Prostate gland (tissue), 2 donors: Measurements from ENCODE around the gene CPLANE2. TPM values are rescaled to one million over a fixed set of nuclear protein-coding genes. Genes with fewer than 3 reads are reported as not detected.
"Not testable (repeated sequence)": the region's sequence is repeated elsewhere in the genome, so short reads cannot be mapped to it uniquely, and the experiment has no call there.

Experiments
- DNase-seq: peaks from one replicate; pipeline ENCODE4 v3.0.0-alpha.2; 2019; ENCODE audit warnings: low spot score
- H3K27ac ChIP-seq, 2 donors: fragments of 200-600 bp; sonication (generic); 2 replicates each; pipeline ENCODE4 v1.5.1; 2017 to 2019
- H3K27me3 ChIP-seq: fragments of 200-600 bp; sonication (generic); replicated peaks from 2 replicates; pipeline ENCODE4 v1.5.1; 2019; ENCODE audit not compliant: insufficient read depth
- H3K36me3 ChIP-seq, 2 donors: fragments of 200-600 bp; sonication (generic); 1 replicate in 1 of 2; 2 replicates in 1 of 2; pipeline versions ENCODE4 v1.5.1 to v1.8.1; 2017 to 2019
- H3K4me1 ChIP-seq: fragments of 200-600 bp; sonication (generic); replicated peaks from 2 replicates; pipeline ENCODE4 v1.5.1; 2019
- H3K4me3 ChIP-seq, 2 donors: fragments of 200-600 bp; sonication (generic); 2 replicates each; pipeline ENCODE4 v1.5.1; 2017 to 2019
- H3K9me3 ChIP-seq: fragments of 200-600 bp; sonication (generic); 2 replicates; pipeline ENCODE4 v1.5.1; 2017
- POLR2A ChIP-seq: fragments of 450-650 bp; IDR thresholded peaks from one replicate; pipeline ENCODE4 v1.6.1; 2016; ENCODE audit warnings: antibody characterized with exemption, mild to moderate bottlenecking
- POLR2AphosphoS5 ChIP-seq: sonication (generic); formaldehyde crosslinking; IDR thresholded peaks from one replicate; pipeline ENCODE4 v1.6.1; 2017; ENCODE audit warnings: antibody characterized with exemption
- WGBS: methylation state at CpG from one replicate; pipeline ENCODE4 v1.1.5; 2018; 5-methylcytosine and 5-hydroxymethylcytosine counted together
- intact Hi-C: fragments of 100-400 bp; cut with DNase I; formaldehyde crosslinking; loops from one replicate; pipeline ENCODE4 v1.14.2; 2022
- total RNA-seq, 2 donors: library from RNA; depleted of rRNA; stranded (reverse); fragments of >200 nt; gene quantifications; one replicate each; pipeline ENCODE4 v1.1.0, GENCODE V29; 2016
- TF ChIP-seq, protein P1 (sequence below), 4 experiments: fragments of 200-600 bp in 2 of 4; fragments of 450-650 bp in 2 of 4; sonication (generic) in 2 of 4; IDR thresholded peaks; 1 replicate in 3 of 4; 2 replicates in 1 of 4; pipeline ENCODE4 v1.5.1; 2016 to 2019; ENCODE audit warnings: antibody characterized with exemption in 4 of 4, mild to moderate bottlenecking in 2 of 4, moderate library complexity in 2 of 4

CPLANE2 gene
- total RNA-seq, 2 donors from 2014 or later = 5.5 to 12.9 TPM

DNA sequence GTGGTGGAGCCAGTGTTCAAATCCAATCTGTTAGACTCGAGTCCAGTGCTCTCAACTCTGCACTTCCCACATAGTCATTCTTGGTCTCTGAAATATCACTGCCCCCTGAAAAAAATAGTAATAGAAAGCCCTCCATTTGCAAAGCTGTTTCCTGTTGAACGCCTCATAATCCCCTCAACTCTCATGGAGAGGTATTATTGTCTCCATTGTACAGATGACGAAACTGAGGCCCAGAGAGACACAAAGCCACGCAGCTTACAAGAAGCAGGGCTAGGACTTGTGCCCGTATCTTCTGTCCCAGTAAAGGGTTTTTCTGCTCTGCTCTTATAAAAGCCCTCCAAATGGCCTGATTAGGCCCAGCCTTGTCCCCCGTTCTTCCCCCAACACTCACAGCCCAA is 18.3 kb downstream of the CPLANE2 start:
- Histone ChIP-seq H3K4me1 (no peaks in the 10 kb centered on the region), H3K27me3 (no peaks in the 10 kb centered on the region), H3K36me3 (no peaks in the 10 kb centered on the region), H3K4me3 (no peak overlapping the region), H3K27ac (no peak overlapping the region), H3K9me3 (no peaks in the 10 kb centered on the region)
- TF ChIP-seq POLR2A = no peak
- TF ChIP-seq POLR2AphosphoS5 = no peak
- TF ChIP-seq, protein P1, sequence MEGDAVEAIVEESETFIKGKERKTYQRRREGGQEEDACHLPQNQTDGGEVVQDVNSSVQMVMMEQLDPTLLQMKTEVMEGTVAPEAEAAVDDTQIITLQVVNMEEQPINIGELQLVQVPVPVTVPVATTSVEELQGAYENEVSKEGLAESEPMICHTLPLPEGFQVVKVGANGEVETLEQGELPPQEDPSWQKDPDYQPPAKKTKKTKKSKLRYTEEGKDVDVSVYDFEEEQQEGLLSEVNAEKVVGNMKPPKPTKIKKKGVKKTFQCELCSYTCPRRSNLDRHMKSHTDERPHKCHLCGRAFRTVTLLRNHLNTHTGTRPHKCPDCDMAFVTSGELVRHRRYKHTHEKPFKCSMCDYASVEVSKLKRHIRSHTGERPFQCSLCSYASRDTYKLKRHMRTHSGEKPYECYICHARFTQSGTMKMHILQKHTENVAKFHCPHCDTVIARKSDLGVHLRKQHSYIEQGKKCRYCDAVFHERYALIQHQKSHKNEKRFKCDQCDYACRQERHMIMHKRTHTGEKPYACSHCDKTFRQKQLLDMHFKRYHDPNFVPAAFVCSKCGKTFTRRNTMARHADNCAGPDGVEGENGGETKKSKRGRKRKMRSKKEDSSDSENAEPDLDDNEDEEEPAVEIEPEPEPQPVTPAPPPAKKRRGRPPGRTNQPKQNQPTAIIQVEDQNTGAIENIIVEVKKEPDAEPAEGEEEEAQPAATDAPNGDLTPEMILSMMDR (IDR thresholded peaks at IDR 0.05) = no peak
- intact Hi-C loops = no loop called here
- WGBS = 95% methylated on average over 6 of the region's 6 CpGs
- DNase-seq = no peak

DNA sequence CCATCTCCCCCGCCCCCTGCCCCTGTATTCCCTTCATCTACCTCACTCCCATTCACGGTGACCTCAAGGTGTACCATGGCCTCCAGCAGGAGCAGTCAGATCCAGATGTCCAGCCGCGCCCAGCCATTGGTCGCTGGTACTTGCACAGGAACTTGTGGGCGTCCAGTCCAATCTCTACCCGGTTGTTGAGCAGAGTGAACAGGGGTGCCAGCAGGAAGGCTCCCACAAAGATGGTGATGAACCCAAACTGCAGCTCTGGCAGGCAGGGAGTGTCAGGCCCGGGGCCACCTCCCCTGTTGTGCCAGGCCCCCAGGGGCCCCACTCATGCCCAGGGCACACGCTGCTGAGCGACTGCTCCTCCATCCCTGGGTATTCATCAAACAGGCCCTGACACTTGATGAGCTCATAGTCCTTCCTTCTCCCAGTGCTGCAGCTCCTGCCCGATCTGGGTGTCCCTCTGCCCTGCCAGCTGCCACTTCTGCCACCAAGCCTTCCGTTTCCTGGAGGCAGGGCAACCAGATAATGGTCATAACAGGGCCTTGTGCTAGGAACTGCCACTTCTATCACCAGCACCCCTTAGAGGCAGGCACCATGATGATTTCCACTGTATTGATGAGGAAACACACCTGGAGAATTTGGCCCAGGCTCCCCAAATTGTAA is 18.8 kb downstream of the CPLANE2 start:
- Histone ChIP-seq H3K4me3 (no peak overlapping the region), H3K27ac (peak overlapping the region; percentile 35 to 36), H3K9me3 (no peaks in the 10 kb centered on the region), H3K4me1 (no peaks in the 10 kb centered on the region), H3K36me3 (no peaks in the 10 kb centered on the region), H3K27me3 (no peaks in the 10 kb centered on the region)
- WGBS = 76% methylated on average over 12 of the region's 12 CpGs
- intact Hi-C loops = no loop called here
- no peak for DNase-seq
- TF ChIP-seq POLR2AphosphoS5 = no peak

DNA sequence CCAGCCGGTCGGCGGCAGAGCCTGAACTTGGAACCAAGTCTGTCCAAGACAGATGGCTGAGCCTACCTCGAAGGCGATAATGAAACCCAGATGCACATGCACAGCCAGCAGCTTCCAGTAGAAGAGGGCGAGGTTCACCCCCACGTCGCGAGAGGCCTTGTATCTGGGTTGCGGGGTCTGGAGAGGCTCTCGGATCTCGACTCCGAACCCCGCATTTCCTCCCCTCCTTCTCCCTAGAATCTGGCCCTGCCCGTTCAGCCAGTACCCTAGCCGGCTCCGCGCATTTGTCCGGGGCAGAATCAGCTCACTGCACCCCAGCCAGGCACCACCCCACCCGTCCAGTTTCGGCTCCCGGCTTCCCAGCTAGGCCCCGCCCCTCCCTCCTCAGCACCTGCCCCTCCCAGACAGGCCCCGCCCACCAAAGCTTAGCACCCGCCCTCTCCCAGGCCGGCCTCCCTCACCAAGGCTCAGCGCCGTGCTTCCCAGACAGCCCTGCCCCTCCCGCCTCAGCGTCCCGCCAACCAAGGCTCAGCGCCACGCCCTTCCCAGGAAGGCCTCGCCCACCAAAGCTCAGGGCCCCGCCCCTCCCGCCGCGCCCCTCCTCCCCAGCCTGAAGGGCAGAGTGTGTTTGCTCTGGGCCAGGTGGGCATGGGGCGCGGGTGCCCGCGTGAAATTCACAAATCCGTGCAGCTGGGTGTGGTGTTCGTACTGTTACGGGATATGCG is 19.8 kb downstream of the CPLANE2 start:
- intact Hi-C loops = no loop called here
- Histone ChIP-seq H3K4me3 (peak overlapping the region; percentile 21 to 32), H3K27ac (peak overlapping the region; percentile 36 to 42), H3K27me3 (no peaks in the 10 kb centered on the region), H3K9me3 (no peaks in the 10 kb centered on the region), H3K36me3 (no peaks in the 10 kb centered on the region), H3K4me1 (no peaks in the 10 kb centered on the region)
- peak; percentile 99 for DNase-seq
- WGBS = 1% methylated on average over 44 of the region's 46 CpGs
- peak; percentile 83 for TF ChIP-seq POLR2A
- peak; percentile 79 for TF ChIP-seq POLR2AphosphoS5
- TF ChIP-seq, protein P1 (IDR thresholded peaks at IDR 0.05) = no peak

DNA sequence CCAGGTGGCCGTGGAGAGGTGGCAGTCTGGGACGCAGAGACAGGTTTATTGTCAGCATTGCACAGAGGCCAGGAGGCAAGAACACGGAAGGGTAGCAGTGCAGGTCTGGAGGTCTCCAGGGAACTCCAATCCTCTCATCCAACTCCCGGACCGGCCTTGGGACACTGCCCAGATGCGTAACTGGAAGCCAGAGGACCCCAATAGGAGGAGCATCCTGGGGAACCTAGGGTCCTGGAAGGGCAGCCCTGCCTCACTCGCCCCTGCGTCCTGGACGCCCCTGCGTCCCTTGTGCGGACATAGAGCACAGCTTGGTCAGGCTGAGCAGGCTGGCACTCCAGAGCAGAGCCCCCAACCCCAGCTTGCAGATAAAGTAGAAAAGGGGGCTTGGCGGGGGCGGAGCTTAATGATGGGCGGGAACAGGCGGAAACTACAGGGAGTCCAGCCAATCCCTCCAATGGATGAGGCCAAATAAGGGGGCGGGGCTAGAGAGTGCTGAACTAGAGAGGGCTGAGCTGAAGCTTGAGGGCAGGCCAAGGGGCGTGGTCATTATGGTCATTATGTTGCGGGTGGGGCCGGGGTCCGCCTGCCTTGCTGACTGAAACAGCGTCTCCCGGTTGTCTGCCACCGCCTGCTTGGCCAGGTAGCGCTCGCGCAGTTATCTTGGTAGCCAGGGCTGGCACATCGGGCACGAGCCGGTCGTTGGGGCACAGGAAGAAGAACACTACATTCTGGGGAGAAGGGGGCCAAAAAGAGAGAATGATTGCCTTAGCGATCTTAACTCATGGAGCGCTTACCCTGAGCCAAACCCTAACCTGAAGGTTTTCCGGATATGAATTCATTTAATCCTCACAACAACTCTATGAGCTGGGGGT is 20.9 kb downstream of the CPLANE2 start:
- Histone ChIP-seq H3K4me1 (no peaks in the 10 kb centered on the region), H3K27me3 (no peaks in the 10 kb centered on the region), H3K27ac (peak overlapping the region in 1 of 2 donors; percentile 42), H3K4me3 (peak overlapping the region; percentile 21 to 32), H3K9me3 (no peaks in the 10 kb centered on the region), H3K36me3 (no peaks in the 10 kb centered on the region)
- peak; percentile 71 for DNase-seq
- TF ChIP-seq, protein P1 (IDR thresholded peaks at IDR 0.05) = no peak
- TF ChIP-seq POLR2A = peak; percentile 70
- intact Hi-C loops = no loop called here
- WGBS = 12% methylated on average over 33 of the region's 33 CpGs

DNA sequence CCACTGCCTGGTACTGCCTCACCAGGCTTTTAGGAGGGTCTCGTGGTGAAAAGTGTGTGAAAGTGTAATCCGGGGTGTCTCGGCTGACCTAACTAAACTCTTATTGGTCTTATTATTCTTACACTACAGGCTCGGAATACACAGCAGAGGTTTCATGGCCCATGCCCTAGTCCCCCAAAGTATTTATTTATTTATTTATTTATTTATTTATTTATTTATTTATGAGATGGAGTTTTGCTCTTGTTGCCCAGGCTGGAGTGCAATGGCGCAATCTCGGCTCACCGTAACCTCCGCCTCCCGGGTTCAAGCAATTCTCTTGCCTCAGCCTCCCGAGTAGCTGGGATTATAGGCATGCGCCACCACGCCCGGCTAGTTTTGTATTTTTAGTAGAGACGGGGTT is 21.7 kb downstream of the CPLANE2 start:
- H3K4me3 ChIP-seq, H3K27me3 ChIP-seq, H3K27ac ChIP-seq, H3K36me3 ChIP-seq, intact Hi-C loops, DNase-seq, H3K9me3 ChIP-seq, H3K4me1 ChIP-seq: not testable (repeated sequence)
- 98% methylated on average over 14 of the region's 14 CpGs for WGBS

DNA sequence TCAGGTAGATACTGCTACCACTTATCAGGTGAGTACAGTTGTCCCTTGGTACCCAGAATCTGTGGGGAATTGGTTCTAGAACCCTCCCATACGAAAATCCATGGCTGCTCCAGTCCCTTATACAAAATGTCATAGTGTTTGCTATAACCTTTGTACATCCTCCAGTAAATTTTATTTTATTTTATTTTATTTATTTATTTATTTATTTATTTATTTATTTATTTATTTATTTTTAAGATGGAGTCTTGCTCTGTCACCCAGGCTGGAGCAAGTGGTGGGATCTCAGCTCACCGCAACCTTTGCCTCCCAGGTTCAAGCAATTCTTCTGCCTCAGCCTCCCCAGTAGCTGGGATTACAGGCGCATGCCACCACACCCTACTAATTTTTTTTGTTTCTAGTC is 23.4 kb downstream of the CPLANE2 start:
- not testable (repeated sequence) for H3K27ac ChIP-seq

More for the DNA sequence above, 23.4 kb downstream of the CPLANE2 start:
- intact Hi-C loops, H3K27me3 ChIP-seq, H3K4me1 ChIP-seq, DNase-seq, H3K9me3 ChIP-seq, H3K4me3 ChIP-seq, H3K36me3 ChIP-seq: not testable (repeated sequence)
- 97% methylated on average over 3 of the region's 3 CpGs for WGBS
